Measurements from ENCODE around the gene THNSL1. TPM values are rescaled to one million over a fixed set of nuclear protein-coding genes. Genes with fewer than 3 reads are reported as not detected.
"Not testable (repeated sequence)": the region's sequence is repeated elsewhere in the genome, so short reads cannot be mapped to it uniquely, and the experiment has no call there.

THNSL1 gene
- 9.7 TPM for total RNA-seq

GRCh38 chr10:25016376-25017153 is at the start of gene THNSL1:
THNSL1 (plus strand) TSS chr10:25016612; CDS start chr10:25023224, 6,612 bp downstream.
- peak; percentile 100 for DNase-seq

- no peak for DNase-seq
Measured at GRCh38 chr10:24966962-24967481, 49.4 kb upstream of the THNSL1 start.

DNA sequence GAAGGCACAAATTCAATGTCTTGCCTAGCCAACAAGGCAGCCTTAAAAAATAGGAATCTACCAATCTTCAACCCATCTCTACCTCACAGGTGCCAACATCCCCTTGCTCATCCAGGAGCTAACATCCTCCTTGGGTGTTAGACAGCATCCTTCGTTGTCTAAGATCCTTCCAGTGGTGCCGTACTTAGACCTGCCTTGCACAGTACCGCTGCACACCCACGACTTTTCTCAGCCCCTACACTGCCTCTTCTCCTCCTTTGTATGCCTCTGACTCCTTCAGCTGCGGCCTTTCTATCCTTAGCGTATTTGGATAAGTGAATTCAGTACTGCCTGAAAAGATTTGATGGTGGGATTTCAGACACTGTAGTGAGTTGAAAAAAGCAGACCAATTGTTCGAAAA is 48.1 kb upstream of the THNSL1 start:
- no peak for DNase-seq

- not testable (repeated sequence) for DNase-seq
Measured at GRCh38 chr10:24968951-24969350, 47.5 kb upstream of the THNSL1 start.

DNA sequence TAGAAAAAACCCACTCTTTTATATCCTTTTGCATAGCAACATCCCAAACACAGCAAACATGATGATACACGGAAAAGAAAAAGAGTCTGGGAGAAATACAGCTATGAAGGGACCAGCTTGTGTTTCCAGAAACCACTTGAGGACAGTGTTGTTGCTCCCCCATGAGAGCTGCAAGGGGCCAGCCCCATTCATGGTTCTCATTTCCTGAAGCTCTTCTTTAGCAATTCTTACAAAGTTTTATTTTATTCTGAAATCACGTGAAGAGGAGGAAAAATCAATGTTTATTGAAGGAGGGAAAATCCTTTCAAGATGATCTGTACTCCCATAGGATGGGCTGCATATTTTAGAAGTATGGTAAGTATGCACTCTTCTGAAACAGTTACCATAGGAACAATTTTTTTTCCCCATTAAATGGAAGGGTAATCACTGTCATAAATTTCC is 46.6 kb upstream of the THNSL1 start:
- DNase-seq: peak; percentile 66

- DNase-seq: no peak
Measured at GRCh38 chr10:24971374-24971773, 45.0 kb upstream of the THNSL1 start.

GRCh38 chr10:24973163-24973562 is 43.2 kb upstream of the THNSL1 start:
- no peak for DNase-seq

DNA sequence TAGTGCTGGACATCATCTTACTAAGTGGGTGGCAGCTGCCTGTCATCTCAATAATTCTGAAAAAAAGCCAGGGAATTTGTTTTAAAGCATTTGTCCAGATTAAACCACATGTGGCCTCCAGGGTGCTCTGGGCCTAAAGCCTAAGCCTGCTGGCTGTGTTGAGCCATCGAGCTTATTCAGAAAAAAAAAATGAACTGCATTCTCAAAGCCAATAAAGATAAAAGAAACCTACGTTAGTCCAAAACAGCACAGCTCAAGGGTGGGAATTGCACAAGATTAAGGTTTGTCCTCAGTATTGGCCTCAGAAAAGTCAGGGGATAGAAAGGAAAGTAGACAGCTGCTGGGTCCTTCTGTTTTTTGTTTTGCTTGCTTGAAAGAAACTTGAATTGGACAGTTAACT is 41.4 kb upstream of the THNSL1 start:
- peak; percentile 77 for DNase-seq

DNA sequence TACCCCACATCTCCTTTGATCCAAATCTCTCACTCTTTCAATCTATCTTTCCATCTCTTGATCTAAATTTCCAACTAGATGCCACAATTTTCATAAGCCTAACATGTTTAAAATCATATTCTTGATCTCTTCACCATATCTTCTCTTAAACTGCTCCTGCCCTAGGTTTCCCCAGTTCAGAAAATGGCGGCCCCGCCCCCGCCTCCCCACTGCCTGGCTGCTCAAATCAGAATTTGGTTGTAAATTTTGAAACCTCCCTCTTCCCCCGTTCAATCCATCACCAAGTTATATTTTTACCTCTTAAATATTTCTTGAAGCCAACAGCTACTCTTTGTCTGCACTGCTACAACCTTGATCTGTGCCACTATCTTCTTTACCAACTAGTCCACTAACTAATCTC is 36.7 kb upstream of the THNSL1 start:
- no peak for DNase-seq

DNA sequence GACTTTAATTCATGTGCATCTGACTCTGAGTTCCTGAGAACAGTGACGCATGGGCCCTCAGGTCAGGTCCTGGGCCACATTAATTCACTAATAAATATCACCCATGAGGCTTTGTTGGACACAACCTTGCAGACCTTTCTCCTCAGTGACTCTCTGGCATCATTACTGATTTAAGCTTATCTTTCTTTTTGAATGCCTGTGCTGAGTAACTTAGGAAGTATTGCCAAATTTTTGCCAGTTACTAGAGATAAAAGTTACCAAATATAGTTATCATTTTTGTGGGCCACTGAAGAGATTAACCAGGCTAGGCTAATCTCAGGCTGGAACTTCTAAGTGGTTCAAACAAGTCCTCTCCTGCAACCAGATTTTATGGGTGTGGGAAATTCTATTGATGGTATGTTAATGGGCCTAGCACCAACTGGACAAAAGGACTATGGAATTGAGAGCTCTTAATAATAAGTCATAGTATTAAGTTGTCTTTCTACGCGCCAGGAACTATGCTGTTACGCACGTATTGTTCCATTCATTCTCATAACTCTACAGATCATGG is 35.2 kb upstream of the THNSL1 start:
- DNase-seq: no peak

- no peak for DNase-seq
Measured at GRCh38 chr10:24982319-24983112, 33.9 kb upstream of the THNSL1 start.

DNA sequence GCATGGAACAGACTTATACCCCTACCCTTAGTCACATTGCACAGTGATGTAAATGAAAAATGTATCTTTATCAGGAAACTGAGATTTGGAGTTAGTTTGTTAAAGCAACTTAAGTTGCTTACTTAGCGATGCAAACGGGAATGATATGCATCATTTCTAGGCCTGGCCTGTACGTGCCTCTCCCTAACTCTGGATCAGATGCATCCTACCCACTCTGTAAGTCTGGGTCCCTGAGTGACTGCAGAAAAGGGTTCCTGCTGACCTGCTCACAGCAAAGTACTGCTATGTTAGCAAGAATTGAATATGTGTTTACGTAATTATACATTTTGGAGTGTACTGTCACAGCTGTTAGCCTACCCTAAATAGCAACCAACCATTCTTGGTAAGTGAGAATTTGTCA is 33.3 kb upstream of the THNSL1 start:
- DNase-seq: no peak

GRCh38 chr10:24983946-24984345 is 32.5 kb upstream of the THNSL1 start:
- DNase-seq: no peak

GRCh38 chr10:24984906-24985305 is 31.5 kb upstream of the THNSL1 start:
- DNase-seq: peak; percentile 45

DNA sequence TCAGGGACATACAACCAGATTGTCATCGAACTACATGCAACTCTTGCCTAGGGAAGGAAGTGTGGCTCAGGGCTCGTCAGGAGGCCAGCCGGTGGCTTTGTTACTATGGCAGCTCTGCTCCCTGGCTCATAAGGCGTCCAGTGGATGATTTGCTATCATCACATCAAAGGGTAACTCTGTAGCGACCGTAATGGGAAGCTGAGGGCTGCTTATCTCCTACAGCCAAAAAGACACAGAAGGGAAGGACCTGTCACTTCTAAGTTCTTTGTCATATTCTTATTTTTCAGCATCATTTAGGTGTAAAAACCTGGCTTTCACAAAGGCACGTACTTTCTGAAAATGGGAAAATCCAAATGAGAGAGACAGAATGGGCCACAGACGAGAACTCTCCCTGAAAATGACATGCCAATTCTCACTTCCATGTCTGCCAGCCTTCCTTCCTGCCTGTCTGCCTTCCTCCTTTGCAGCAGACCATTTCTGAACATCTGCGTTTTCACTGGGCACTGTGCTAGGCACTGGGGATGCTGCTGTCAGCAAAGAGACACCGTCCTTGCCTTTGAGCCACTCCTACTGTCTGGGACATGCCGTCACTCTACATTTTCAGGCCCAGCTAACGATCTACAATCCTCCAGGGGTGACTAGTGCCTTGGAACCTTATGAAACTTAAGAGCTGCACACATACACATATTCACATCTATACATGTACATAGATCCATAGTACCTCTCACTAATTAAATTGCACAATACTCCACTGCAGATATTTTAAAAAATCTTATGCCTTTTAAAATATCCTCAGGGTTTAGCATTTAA is 27.4 kb upstream of the THNSL1 start:
- DNase-seq: no peak

- peak; percentile 48 for DNase-seq
Measured at GRCh38 chr10:24989867-24990266, 26.5 kb upstream of the THNSL1 start.

DNA sequence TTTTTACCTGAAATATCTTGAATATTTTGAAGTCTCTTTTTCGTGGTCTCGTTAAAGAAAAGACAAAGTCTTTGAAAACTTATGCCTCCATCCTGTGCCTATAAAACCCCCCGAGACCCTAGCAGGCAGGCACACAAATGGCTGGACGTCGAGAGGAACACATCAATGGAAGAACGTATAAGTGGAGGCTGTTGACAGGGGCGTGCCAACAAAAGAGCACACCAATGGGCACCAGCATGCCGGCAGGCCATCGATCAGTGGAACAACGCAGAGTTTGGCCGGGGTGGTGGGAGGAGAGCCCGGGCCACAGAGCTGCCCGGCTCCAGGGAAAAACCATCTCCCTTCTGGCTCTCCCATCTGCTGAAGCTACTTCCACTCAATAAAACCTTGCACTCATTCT is 25.1 kb upstream of the THNSL1 start:
- DNase-seq: no peak

DNA sequence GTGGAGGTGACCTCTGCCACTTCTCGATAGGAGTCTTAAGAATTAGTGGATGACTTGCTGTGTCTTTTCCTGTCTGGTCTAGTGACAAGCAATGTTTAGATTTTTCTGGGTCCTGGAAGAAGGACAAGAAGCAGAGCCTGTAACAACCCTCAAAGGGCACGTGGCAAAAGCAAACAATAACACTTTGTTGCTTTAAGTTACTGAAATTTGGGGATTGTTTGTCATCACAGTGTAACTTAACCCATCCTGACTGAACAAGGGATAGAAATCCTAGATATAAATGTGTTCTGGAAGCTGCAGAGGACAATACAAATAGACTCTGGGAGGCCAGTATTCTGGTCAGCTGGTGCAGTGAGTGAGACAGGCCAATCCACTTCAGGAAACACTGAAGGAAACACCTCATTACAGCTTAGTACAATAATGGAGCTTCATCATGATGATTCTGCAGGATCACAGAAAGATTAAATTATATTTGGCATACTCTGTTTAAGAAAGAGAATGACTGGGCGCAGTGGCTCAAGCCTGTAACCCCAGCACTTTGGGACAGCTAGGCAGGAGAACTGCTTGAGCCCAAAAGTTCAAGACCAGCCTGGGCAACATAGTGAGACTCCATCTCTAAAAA is 23.8 kb upstream of the THNSL1 start:
- no peak for DNase-seq

DNA sequence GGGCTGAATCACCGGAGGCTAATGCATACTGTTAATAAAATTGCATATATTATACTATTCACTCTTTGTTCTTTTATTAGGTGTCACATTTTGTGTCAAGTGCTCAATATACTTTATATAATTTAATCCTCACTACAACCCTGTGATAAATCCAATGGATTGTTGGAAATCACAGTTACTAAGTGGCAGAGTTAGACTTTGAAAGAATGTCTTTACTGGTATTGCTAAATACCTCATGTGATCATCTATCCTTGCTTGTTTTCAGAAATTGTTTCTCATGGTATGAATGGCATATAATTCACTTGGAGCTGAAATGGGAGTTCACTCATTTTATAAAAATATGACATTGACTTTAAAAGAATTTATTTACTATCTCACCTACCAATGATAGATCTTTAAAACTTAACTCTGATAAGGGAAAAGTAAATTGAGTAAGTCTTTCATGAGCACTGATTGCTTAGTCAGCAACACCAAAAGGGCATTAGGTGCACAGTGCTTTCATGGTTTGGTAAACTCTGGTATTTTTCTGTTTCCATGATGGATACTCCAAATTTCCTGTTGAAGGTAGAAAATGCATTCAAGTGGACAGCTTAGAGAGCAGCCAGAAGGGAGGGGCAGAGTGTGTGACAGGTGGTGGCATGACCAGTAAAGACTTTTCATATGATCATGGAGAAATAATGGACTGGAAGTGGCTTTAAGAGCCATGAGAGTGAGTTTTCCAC is 23.0 kb upstream of the THNSL1 start:
- no peak for DNase-seq

DNA sequence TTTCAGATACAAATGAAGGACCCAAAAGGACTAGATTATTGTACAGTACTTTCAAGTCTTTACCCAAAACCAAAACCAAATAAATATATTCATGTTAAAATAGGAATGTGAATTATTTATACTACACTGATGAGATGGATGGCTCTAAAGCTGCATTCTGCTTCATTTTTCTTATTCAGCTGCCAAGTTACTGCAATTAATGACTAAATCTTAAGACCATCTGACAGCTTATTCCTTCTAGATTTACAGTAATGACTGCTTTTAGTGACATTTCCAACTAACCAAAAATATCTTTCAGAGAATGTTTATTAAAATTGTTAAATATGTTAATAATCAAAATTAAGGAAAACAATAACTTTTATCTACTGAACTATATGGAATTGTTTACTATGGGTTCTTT is 21.3 kb upstream of the THNSL1 start:
- DNase-seq: no peak

GRCh38 chr10:24998044-24998443 is 18.4 kb upstream of the THNSL1 start:
- no peak for DNase-seq
